ENCODE results near the gene MPI.

Gene MPI

DNA sequence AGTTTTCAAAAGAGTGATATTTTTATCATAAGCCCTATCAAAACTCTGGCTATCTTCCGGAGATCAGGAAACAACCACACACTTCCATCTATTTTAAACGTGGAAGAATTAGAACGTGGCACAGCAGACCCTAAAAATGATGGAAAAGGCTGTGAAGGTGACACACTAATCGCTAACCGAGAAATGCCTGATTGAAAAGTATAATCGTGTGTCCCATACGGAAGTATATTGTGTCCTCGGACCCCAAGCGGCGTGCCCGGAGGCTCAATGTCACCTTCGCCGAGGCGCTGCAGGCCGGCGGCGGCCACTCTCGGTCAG is 47.4 kb downstream of the MPI start:
- DNase-seq: no peak

DNA sequence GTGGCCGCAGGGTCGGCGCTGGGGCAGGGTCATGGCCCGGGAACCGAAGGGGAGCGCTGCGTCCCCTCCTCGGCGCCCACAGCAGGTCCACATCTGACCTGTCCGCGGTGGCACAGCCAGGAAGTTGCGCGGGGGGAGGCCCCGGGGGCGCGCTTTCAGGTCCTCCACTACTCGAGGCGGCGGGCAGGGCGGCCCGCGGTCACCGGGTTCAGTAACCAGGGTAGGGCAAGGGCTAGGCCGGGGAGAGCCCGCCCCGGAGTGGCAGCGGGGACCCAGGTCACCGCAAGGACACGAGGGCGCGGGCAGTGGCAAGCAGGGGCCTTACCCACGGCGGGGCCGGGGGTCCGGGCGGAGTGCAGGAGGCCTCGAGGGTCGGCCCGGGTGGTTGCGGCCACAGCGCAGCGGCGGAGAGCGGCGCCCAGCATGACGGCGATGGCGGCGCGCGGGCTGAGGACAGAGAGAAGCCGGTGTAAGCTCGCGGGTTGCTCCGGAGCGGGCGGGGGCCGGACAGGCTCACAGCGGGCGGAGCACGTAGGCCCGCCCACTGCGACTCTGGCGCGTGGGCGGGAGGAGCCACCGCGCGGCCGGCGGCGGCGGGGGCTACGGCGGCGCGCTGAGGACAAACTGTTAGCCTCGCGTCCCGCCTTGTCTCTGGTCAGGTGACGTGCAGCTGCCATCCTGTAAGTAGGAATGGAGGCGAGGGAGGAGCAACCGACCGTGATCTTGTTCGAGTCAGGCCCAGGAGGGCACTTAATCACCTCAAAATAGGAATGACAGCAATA is 47.9 kb downstream of the MPI start, which contains the start of gene COX5A:
TSS of gene COX5A (minus strand) at position 484 of the 782 bp plus-strand sequence. CDS start at position 425, 59 bp downstream.
- DNase-seq: peak; percentile 79

DNA sequence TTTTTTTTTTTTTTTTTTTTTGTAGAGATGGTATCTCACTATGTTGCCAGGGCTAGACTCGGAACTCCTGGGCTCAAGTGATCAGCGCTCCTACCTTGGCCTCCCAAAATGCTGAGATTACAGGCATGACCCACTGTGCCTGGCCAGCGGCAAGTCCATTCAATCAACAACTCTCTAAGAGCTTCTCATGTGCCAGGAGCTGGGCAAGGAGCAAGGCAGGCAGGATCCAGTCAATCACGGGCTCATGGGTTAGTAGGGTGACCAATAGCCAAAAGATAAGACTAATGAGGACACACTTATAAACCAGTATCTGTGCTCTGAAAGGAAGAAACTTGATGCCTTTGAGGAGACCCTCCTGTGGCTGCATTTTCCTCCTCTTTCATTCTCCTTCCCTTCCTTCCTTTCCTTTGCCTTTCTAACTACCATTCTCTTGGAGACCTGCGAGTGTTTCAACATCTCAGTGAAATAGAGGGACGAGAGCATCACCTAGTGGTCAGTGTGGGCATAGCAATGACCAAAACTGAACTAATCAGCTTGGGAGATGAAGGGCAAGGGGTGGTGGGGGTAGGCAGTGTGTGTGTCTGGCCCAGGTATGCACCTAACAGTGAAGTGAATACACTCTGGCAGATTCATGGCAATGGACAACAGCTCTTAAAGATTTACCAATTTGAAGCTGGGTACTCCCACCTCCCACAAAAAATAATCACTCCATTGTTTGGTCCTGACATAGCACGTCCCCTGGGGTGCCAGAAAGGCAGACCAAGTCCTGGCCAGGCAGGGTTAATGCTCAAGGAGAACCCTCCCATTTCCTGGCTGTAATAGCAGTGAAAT is 60.5 kb downstream of the MPI start:
- DNase-seq: peak; percentile 69

DNA sequence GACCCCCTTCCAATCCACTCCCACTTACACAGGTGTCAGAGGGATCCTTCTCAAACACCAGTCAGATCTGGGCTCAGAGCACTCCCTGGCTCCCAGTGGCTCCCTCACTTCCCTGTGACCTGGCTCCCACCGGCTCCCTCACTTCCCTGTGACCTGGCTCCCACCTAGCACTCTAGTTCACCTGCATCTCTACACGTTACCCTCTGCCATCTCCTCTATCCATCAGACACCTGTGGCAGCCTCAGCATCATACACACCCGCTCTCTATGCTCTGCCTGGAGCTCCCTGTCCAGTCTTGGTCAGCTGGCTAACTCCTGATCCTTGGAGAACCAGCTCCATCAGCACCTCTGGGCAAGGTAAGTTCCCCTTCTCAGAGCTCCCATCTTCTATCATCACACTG is 61.2 kb downstream of the MPI start:
- DNase-seq: no peak

All from effector CD8-positive, alpha-beta T cell (primary cell).